CD8-positive, alpha-beta memory T cell (primary cell): ENCODE data around the gene ADAM8. TPM values are rescaled to one million over a fixed set of nuclear protein-coding genes. Genes with fewer than 3 reads are reported as not detected.
A peak's percentile ranks its signal among the peaks of the same experiment; 100 is the strongest.

Source experiments
- CTCF ChIA-PET: fragments of 350-600 bp; sonication (Branson Sonifier 250); formaldehyde crosslinking; loops from one replicate; lab custom pipeline; 2021; ENCODE audit warnings: antibody characterized with exemption; lab: Charles Lee
- POLR2A ChIA-PET: fragments of 350-600 bp; sonication (Branson Sonifier 250); formaldehyde crosslinking; loops from one replicate; lab custom pipeline; 2021; ENCODE audit warnings: antibody characterized with exemption; lab: Charles Lee
- DNase-seq, 5 donors: peaks; one replicate each; pipeline versions ENCODE4 v3.0.0 to v3.0.0-alpha.2; 2020 to 2022; ENCODE audit warnings: mixed read lengths in 1 of 5
- H3K27ac ChIP-seq: one replicate; pipeline ENCODE4 v1.7.0; 2013; ENCODE audit warnings: low read depth, mild to moderate bottlenecking, low read length, moderate library complexity
- H3K27me3 ChIP-seq: 2 replicates; pipeline ENCODE4 v1.7.0; 2013; ENCODE audit warnings: low read length, mild to moderate bottlenecking; ENCODE audit not compliant: insufficient read depth, poor library complexity, severe bottlenecking
- H3K36me3 ChIP-seq: 2 replicates; pipeline ENCODE4 v1.7.0; 2013; ENCODE audit warnings: mild to moderate bottlenecking, low read length, moderate library complexity; ENCODE audit not compliant: insufficient read depth
- H3K4me1 ChIP-seq: 2 replicates; pipeline ENCODE4 v1.7.0; 2013; ENCODE audit warnings: mild to moderate bottlenecking, low read length, moderate library complexity; ENCODE audit not compliant: insufficient read depth
- H3K4me3 ChIP-seq: 2 replicates; pipeline ENCODE4 v1.7.0; 2013; ENCODE audit warnings: mild to moderate bottlenecking, low read length
- H3K9me3 ChIP-seq: 2 replicates; pipeline ENCODE4 v1.7.0; 2013; ENCODE audit warnings: mild to moderate bottlenecking, low read length
- H3K27ac Mint-ChIP-seq, 8 donors: one replicate each; pipeline ENCODE4 v1.8.0; 2020 to 2021; ENCODE audit warnings: mixed read lengths in 8 of 8, mild to moderate bottlenecking in 6 of 8, inconsistent platforms in 3 of 8, moderate library complexity in 3 of 8
- H3K27me3 Mint-ChIP-seq, 2 donors: one replicate each; pipeline ENCODE4 v1.8.0; 2020 to 2021; ENCODE audit warnings: mixed read lengths in 2 of 2, mild to moderate bottlenecking in 1 of 2, moderate library complexity in 1 of 2
- H3K36me3 Mint-ChIP-seq, 3 donors: one replicate each; pipeline ENCODE4 v1.8.0; 2020 to 2021; ENCODE audit warnings: mixed read lengths in 3 of 3, inconsistent platforms in 1 of 3, mild to moderate bottlenecking in 1 of 3
- H3K4me1 Mint-ChIP-seq, 3 donors: one replicate each; pipeline ENCODE4 v1.8.0; 2020 to 2021; ENCODE audit warnings: mixed read lengths in 3 of 3, inconsistent platforms in 1 of 3, mild to moderate bottlenecking in 1 of 3
- H3K4me3 Mint-ChIP-seq, 7 donors: one replicate each; pipeline ENCODE4 v1.8.0; 2020 to 2021; ENCODE audit warnings: mixed read lengths in 7 of 7, mild to moderate bottlenecking in 6 of 7, moderate library complexity in 4 of 7, inconsistent platforms in 2 of 7
- H3K9me3 Mint-ChIP-seq, 5 donors: one replicate each; pipeline ENCODE4 v1.8.0; 2020 to 2022; ENCODE audit warnings: mixed read lengths in 5 of 5, mild to moderate bottlenecking in 3 of 5, moderate library complexity in 2 of 5, inconsistent platforms in 1 of 5
- polyA plus RNA-seq: library from polyadenylated mRNA; unstranded; fragments of 300-500 nt; fragmentation: Illumina TruSeq; gene quantifications from one replicate; pipeline ENCODE4 v1.2.3, GENCODE V29; 2021
- total RNA-seq, 2 experiments: library from RNA; stranded (reverse); gene quantifications; one replicate each; pipeline ENCODE4 v1.2.3, GENCODE V29; 2021

The ADAM8 gene
- total and polyA plus RNA-seq, 3 experiments from 2014 or later: 67.0 to 74.9 (median 70.0) TPM

GRCh38 chr10:133271521-133272300, 5.0 kb downstream of the ADAM8 start:
- DNase-seq: no peak
- H3K4me3 ChIP-seq: no peak overlapping the region
- H3K4me1 ChIP-seq: peaks cover 15% of the 10 kb centered on the region
- CTCF ChIA-PET: interaction anchor here (1.3 kb wide), 1 partner anchor 58 kb away, joined by 3 read pairs; no protein-coding TSS in a partner anchor
- peaks cover 11% of the 10 kb centered on the region for H3K36me3 ChIP-seq
- Mint-ChIP-seq H3K9me3 (no peaks in the 10 kb centered on the region), H3K27ac (peak overlapping the region in 4 of 8 donors; percentile 8 to 43 (median 36)), H3K36me3 (peaks cover 0 to 45% (median 0%) of the 10 kb centered on the region in 3 donors), H3K27me3 (no peaks in the 10 kb centered on the region), H3K4me1 (peaks cover 0 to 19% (median 11%) of the 10 kb centered on the region in 3 donors), H3K4me3 (no peak overlapping the region)
- H3K27me3 ChIP-seq: no peaks in the 10 kb centered on the region
- POLR2A ChIA-PET: interaction anchor here (0.7 kb wide), 1 partner anchor 43 kb away, joined by 3 read pairs; no protein-coding TSS in a partner anchor
- H3K9me3 ChIP-seq: no peaks in the 10 kb centered on the region
- no peak overlapping the region for H3K27ac ChIP-seq

DNA sequence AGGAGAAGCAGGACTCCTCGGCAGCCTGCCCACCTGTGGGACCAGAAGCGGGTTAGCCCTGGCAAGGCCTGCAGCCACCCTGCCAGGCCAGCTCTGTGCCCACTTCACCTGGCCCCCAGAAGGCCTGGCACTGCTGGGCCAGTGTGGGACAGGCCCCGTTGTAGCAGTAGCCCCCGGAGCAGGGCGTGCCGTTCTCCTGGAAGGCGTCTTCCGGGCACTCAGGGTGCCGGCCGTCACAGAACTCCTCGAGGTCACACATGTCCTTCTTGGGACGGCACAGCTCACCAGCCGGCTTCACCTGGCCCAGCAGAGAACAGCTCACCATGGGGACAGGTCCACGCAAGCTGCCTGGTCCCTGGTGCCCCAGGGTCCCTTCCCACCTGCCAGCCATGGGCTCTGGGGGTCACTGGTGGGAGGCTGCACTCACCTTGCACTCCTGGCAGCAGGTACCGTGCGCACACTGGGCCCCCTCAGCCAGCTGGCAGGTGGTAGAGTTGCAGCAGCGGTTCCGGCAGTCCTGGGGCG, 5.8 kb downstream of the ADAM8 start:
- no peak for DNase-seq
- peaks cover 11% of the 10 kb centered on the region for H3K4me1 ChIP-seq
- ChIA-PET POLR2A (no interaction called here), CTCF (no interaction called here)
- H3K36me3 Mint-ChIP-seq: peaks cover 0 to 44% (median 0%) of the 10 kb centered on the region in 3 donors
- H3K27ac Mint-ChIP-seq: peak overlapping the region in 1 of 8 donors; percentile 60
- H3K4me3 Mint-ChIP-seq: no peak overlapping the region
- H3K36me3 ChIP-seq: peaks cover 11% of the 10 kb centered on the region
- H3K27ac ChIP-seq: no peak overlapping the region
- no peaks in the 10 kb centered on the region for H3K27me3 ChIP-seq
- H3K9me3 ChIP-seq: no peaks in the 10 kb centered on the region
- H3K9me3 Mint-ChIP-seq: no peaks in the 10 kb centered on the region
- peaks cover 3 to 17% (median 9%) of the 10 kb centered on the region in 3 donors for H3K4me1 Mint-ChIP-seq
- no peak overlapping the region for H3K4me3 ChIP-seq
- H3K27me3 Mint-ChIP-seq: no peaks in the 10 kb centered on the region

DNA sequence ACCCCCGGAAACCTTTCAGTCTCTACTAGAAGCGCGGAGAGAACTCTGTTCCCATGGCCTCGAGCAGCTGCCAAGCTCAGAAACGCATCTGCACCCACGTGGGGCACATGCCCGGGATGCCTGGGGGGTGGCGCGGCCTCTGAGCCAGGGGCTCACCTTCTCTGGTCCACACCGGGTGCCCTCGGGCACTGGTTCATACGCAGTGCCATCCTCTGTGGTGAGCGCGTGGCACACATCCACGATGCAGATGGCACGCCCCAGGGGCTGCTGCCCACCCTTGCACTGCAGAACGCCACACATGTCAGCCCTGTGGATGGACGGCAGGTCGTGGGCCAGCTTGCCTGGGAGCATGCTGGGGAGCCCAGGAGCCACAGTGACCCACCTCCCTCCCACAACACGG, 6.5 kb downstream of the ADAM8 start:
- H3K4me1 ChIP-seq: peaks cover 9% of the 10 kb centered on the region
- H3K27ac ChIP-seq: no peak overlapping the region
- POLR2A ChIA-PET: no interaction called here
- CTCF ChIA-PET: no interaction called here
- H3K36me3 ChIP-seq: peaks cover 11% of the 10 kb centered on the region
- H3K36me3 Mint-ChIP-seq: peaks cover 0 to 46% (median 0%) of the 10 kb centered on the region in 3 donors
- H3K27me3 Mint-ChIP-seq: no peaks in the 10 kb centered on the region
- H3K9me3 Mint-ChIP-seq: no peaks in the 10 kb centered on the region
- no peak overlapping the region for H3K27ac Mint-ChIP-seq
- H3K4me3 Mint-ChIP-seq: peak overlapping the region in 1 of 7 donors; percentile 32
- H3K4me1 Mint-ChIP-seq: peaks cover 9 to 17% (median 9%) of the 10 kb centered on the region in 3 donors
- no peaks in the 10 kb centered on the region for H3K9me3 ChIP-seq
- DNase-seq: no peak
- no peaks in the 10 kb centered on the region for H3K27me3 ChIP-seq
- H3K4me3 ChIP-seq: no peak overlapping the region

- H3K27me3 ChIP-seq: no peaks in the 10 kb centered on the region
- POLR2A ChIA-PET: no interaction called here
- H3K36me3 ChIP-seq: peaks cover 11% of the 10 kb centered on the region
- no peak for DNase-seq
- Mint-ChIP-seq H3K27me3 (no peaks in the 10 kb centered on the region), H3K4me1 (peaks cover 9 to 17% (median 15%) of the 10 kb centered on the region in 3 donors), H3K36me3 (peaks cover 0 to 41% (median 0%) of the 10 kb centered on the region in 3 donors), H3K9me3 (no peaks in the 10 kb centered on the region), H3K4me3 (peak overlapping the region in 1 of 7 donors; percentile 61), H3K27ac (no peak overlapping the region)
- H3K4me1 ChIP-seq: peaks cover 10% of the 10 kb centered on the region
- no peak overlapping the region for H3K27ac ChIP-seq
- CTCF ChIA-PET: no interaction called here
- no peaks in the 10 kb centered on the region for H3K9me3 ChIP-seq
- H3K4me3 ChIP-seq: no peak overlapping the region
Measured at GRCh38 chr10:133269367-133269766, 7.3 kb downstream of the ADAM8 start.

- no peaks in the 10 kb centered on the region for H3K27me3 ChIP-seq
- H3K9me3 ChIP-seq: no peaks in the 10 kb centered on the region
- Mint-ChIP-seq H3K36me3 (peaks cover 0 to 41% (median 0%) of the 10 kb centered on the region in 3 donors), H3K4me1 (peaks cover 16 to 25% (median 24%) of the 10 kb centered on the region in 3 donors), H3K4me3 (no peak overlapping the region), H3K27me3 (no peaks in the 10 kb centered on the region), H3K9me3 (no peaks in the 10 kb centered on the region), H3K27ac (no peak overlapping the region)
- H3K27ac ChIP-seq: no peak overlapping the region
- H3K4me1 ChIP-seq: peaks cover 18% of the 10 kb centered on the region
- DNase-seq: no peak
- CTCF ChIA-PET: no interaction called here
- POLR2A ChIA-PET: no interaction called here
- H3K36me3 ChIP-seq: peaks cover 11% of the 10 kb centered on the region
- no peak overlapping the region for H3K4me3 ChIP-seq
Measured at GRCh38 chr10:133268532-133268931, 8.1 kb downstream of the ADAM8 start.

DNA sequence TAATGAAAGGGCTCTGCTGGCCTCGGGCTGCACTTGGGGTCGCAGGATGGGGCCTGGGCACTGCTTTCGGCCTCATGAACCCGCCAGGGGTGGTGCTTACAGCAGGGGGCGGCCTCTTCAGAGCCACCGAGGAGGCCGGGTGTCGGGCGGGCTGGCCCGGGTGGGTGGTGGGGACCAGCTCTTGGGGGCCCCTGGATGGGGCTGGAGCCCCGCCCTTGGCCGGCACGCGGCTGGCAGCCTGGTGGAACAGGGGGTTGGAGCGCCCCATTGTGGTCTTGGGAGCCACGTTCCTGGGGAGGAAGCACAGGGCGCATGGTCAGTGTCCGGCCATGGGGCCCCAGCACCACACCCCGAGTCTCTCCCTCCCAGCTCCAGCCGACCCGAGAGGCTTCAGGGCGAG, 8.8 kb downstream of the ADAM8 start:
- peaks cover 0 to under 1% of the 10 kb centered on the region in 2 donors for H3K27me3 Mint-ChIP-seq

DNA sequence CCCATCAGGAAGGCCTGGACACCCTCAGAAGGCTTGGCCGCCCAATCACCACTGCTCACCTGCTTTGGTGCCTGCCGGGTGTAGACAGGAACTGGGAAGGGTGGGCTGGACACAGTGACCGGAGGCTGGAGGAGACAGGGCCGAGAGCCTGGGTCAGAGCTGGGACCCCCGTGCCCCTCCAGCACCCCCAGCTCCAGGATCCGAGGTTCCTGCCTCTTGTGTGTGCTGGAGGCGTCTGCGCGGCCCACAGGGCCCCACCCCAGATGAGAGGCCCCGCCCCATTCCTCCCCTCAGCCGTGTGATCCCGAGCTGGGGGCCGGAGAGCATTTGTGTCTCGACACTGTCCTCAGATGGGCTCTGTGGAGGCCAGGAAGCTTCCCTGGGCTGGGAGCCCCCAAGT, 9.4 kb downstream of the ADAM8 start:
- ChIA-PET CTCF (interaction anchor here (1.7 kb wide), 1 partner anchor 8 kb away, joined by 5 read pairs; no protein-coding TSS in a partner anchor), POLR2A (no interaction called here)
- Histone ChIP-seq H3K4me3 (no peak overlapping the region), H3K27ac (no peak overlapping the region), H3K36me3 (peaks cover 11% of the 10 kb centered on the region), H3K27me3 (no peaks in the 10 kb centered on the region), H3K4me1 (peaks cover 30% of the 10 kb centered on the region), H3K9me3 (no peaks in the 10 kb centered on the region)
- Mint-ChIP-seq H3K4me3 (no peak overlapping the region), H3K27me3 (peaks cover 0 to 2% of the 10 kb centered on the region in 2 donors), H3K36me3 (peaks cover 0 to 42% (median 0%) of the 10 kb centered on the region in 3 donors), H3K9me3 (no peaks in the 10 kb centered on the region), H3K27ac (no peak overlapping the region), H3K4me1 (peaks cover 23 to 37% (median 36%) of the 10 kb centered on the region in 3 donors)
- no peak for DNase-seq

More for the DNA sequence above, 8.8 kb downstream of the ADAM8 start:
- Mint-ChIP-seq H3K4me3 (no peak overlapping the region), H3K27ac (no peak overlapping the region), H3K36me3 (peaks cover 0 to 43% (median 0%) of the 10 kb centered on the region in 3 donors), H3K9me3 (no peaks in the 10 kb centered on the region), H3K4me1 (peaks cover 22 to 32% (median 31%) of the 10 kb centered on the region in 3 donors)
- Histone ChIP-seq H3K9me3 (no peaks in the 10 kb centered on the region), H3K27me3 (no peaks in the 10 kb centered on the region), H3K27ac (no peak overlapping the region), H3K4me3 (no peak overlapping the region), H3K36me3 (peaks cover 11% of the 10 kb centered on the region), H3K4me1 (peaks cover 25% of the 10 kb centered on the region)
- no peak for DNase-seq
- CTCF ChIA-PET: interaction anchor here (1.7 kb wide), 1 partner anchor 8 kb away, joined by 5 read pairs; no protein-coding TSS in a partner anchor
- POLR2A ChIA-PET: no interaction called here
